Posterior cingulate gyrus (tissue), 11 donors: ENCODE measurements around the gene UNC13C.
A peak's percentile ranks its signal among the peaks of the same experiment; 100 is the strongest.

Experiments
- DNase-seq, 10 donors: peaks; one replicate each; pipeline versions ENCODE4 v3.0.0 to v3.0.0-alpha.2; 2020 to 2021; ENCODE audit warnings: mixed read lengths in 3 of 10
- intact Hi-C: fragments of 100-400 bp; cut with DNase I; formaldehyde crosslinking; loops from one replicate; pipeline ENCODE4 v1.15.1; 2023

UNC13C gene

DNA sequence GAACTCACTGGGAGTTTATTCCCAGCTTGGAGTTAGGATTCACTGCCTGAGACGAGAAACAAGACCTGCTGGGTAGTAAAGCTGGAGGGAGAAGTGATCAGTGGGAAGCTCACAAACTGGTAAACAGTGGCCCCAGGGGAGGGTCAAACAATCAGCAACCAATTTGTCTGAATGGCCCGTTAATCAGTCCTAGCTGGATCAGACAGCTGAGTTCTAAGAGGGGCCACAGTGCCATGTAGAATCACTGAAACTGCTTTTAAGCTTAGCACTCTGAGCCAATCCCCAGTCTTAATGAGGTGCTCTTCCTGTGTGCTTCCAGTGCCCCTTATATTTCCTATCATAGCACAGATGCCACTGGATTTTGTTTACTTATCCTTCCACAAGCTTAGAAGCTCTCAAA, 626.8 kb downstream of the UNC13C start:
- intact Hi-C loops: no loop called here
- DNase-seq: no peak

- DNase-seq: no peak
These were observed 627.3 kb downstream of the UNC13C start for GRCh38 chr15:54605556-54605955.

GRCh38 chr15:54608876-54609835, 630.9 kb downstream of the UNC13C start:
- no peak for DNase-seq
- intact Hi-C loops: no loop called here

More at GRCh38 chr15:54605556-54605955, 627.3 kb downstream of the UNC13C start:
- intact Hi-C loops: no loop called here

DNA sequence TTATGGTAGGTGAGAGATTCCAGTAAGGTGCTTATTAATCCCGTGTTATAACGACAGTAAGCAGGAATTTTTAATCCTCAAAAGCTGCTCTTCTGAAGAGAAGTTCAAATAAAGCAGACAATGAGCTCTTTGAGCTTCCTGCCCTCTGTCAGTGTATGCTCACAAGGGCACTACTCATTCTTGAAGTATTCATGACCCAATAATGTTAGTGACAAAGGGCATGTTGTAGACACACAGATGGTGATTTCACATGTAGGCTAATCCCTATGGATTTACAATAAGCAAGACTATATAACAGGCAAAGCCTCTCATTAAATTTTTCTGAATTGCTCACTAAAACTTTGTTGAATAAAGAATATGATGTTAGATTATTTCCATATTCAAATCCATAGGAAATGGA, 639.9 kb downstream of the UNC13C start:
- intact Hi-C loops: no loop called here
- DNase-seq: no peak

DNA sequence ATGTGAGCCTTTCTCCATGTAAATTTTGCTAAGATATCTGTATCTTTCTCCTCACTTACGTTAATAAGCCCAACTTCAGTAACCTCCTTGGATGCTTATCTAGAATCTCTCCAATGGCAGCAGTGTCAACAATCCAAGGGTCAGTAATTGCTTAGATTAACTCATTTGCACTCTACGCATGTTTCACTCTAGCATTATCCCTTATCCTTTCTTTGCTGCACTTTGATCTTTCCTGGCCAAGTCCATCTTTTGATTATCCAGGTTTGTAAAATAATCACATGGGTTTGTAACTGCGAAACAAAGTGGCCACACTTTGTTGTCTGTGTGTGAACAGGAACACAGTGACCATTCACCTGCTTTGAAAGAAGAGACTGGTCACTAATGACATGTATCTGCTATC, 640.9 kb downstream of the UNC13C start:
- DNase-seq: no peak
- intact Hi-C loops: no loop called here

DNA sequence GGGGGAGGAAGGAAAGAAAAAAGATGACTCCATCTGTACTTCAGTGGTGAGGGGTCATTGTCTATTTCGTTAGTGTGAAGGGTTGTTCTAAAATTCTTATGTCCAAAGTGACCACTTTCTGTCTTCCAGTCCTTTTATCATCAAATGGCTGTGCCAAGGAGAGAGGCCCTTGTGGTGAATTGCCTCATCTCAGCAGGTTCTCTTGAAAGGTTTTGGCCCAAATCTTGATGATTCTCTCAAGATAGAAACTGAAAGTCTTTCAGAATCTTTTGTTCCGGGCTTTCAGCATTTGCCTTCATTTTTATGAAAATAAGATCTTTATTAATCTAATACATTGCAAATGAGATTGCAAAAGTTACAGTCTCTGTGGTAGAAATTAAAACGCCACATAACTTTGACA, 642.7 kb downstream of the UNC13C start:
- intact Hi-C loops: no loop called here
- DNase-seq: no peak

DNA sequence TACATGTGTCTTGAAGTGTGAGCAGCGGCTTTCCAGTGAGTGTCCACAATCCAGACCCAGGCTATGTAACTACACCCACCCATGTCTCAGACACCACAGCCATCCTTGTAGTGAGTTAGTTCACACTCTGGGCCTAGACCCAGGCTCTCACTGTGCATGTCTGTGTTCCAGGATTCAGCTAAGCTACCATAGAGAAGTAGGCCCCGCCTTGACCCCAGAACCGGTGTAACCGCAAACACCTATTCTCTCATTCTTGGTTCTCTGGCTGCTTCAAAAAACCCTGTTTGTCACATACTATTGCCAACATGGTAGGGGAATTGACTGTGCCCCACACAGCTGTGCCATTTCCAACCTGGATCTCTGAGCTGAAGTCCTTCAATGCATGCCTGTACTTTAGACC, 657.9 kb downstream of the UNC13C start:
- intact Hi-C loops: no loop called here
- DNase-seq: peak in 1 of 10 donors; percentile 24

DNA sequence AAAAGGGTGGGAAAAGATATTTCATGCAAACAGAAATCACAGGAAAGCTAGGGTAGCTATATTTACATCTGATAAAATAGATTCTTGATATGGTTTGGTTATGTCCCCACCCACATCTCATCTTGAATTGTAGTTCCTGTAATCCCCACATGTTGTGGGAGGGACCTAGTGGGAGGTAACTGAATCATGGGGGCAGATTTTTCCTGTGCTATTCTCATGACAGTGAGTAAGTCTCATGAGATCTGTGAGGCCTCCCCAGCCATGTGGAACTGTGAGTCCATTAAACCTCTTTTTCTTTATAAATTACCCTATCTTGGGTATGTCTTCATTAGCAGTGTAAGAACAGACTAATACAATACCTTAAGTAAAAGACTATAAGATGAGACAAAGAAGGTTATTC, 660.4 kb downstream of the UNC13C start:
- DNase-seq: no peak
- intact Hi-C loops: no loop called here

DNA sequence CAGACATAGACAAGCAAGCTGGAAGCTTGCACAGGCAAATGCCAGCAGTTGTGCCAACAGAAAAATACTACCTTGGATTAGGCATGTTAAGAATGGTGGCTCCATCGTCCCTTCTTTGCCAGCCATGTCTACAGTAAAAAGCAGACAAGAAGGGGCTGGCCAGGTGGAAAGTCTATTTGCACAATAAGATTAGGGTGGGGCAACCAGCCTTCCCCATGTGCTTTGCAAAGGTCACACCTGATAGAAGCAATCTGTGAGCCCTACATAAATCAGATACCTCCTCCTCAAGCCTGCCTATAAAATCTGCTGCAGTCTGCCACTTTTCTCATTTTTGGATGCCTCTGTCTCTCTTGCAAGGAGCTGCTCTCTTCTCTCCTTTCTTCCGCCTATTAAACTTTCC, 662.6 kb downstream of the UNC13C start:
- intact Hi-C loops: no loop called here
- DNase-seq: no peak

GRCh38 chr15:54644796-54645195, 666.6 kb downstream of the UNC13C start:
- DNase-seq: no peak
- intact Hi-C loops: no loop called here

DNA sequence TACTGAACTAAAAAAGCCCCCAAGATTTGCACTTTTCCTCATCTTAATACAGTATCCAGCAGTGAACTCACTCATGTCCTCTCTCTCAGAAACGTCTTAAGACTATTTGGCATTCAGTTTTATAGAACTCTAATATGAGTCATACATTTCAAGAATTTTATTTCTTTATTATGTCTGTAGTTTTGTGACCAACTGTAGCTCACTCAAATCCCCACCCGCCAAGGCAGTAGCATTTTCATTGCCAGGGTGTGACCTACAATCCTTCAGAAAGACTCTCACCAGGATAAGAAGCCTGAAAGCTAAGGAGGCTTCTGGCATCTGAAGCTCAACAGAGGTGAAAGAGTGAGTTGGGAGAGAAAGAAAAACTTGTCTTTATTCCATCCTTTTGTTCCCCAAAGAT, 681.4 kb downstream of the UNC13C start:
- DNase-seq: no peak
- intact Hi-C loops: no loop called here

- intact Hi-C loops: no loop called here
- no peak for DNase-seq
These were observed 682.1 kb downstream of the UNC13C start for GRCh38 chr15:54660356-54660755.

- intact Hi-C loops: no loop called here
- DNase-seq: no peak
These were observed 697.0 kb downstream of the UNC13C start for GRCh38 chr15:54675241-54675640.

DNA sequence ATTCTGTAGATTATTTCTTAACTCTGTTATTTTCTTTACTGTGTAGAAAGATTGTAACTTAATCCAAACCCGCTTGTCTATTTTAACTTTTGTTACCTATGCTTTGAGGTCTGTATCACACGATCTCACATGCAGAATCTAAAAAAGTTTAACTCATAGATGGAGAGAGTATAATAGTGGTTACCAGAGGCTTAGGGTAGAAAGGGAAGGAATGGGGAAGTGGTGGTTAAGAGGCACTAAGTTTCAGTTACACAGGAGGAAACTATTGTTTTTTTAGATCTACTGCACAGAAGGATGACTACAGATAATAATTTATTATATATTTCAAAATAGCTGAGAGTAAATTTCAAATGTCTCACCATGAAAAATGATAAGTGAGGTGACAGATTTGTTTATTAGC, 703.3 kb downstream of the UNC13C start:
- intact Hi-C loops: no loop called here

More for the DNA sequence above, 703.3 kb downstream of the UNC13C start:
- DNase-seq: no peak
